Temporal lobe (tissue), 1 donor: Measurements from ENCODE around the gene IL1RL2. TPM values are rescaled to one million over a fixed set of nuclear protein-coding genes. Genes with fewer than 3 reads are reported as not detected.

Experiments used
- total RNA-seq: library from RNA; depleted of rRNA; stranded (reverse); fragments of >200 nt; gene quantifications from one replicate; pipeline ENCODE4 v1.2.3, GENCODE V29; 2014

Gene IL1RL2
- total RNA-seq, 1 donor from 2014 or later = 0.74 TPM

Other genes starting within 250 kb of the IL1RL2 start
- gene IL1R2, start 195.1 kb upstream of the IL1RL2 start, total RNA-seq = not detected
- 0.74 TPM for gene IL1R1, start 44.3 kb upstream of the IL1RL2 start, total RNA-seq
- 0.25 TPM for gene IL1RL1, start 124.5 kb downstream of the IL1RL2 start, total RNA-seq
- not detected for gene IL18R1, start 168.8 kb downstream of the IL1RL2 start, total RNA-seq
- not detected for gene IL18RAP, start 236.1 kb downstream of the IL1RL2 start, total RNA-seq